Measurements from ENCODE around the gene KAT2B.
A peak's percentile ranks its signal among the peaks of the same experiment; 100 is the strongest.

KAT2B gene

GRCh38 chr3:20121088-20121487 lies 80.8 kb downstream of the KAT2B start:
- Histone ChIP-seq H3K27ac (ENCODE audit: low read length) (no peak overlapping the region), H3K9me3 (ENCODE audit: insufficient read depth, low read length) (no peaks in the 10 kb centered on the region), H2AFZ (ENCODE audit: low read depth, low read length) (no peak overlapping the region), H3K27me3 (ENCODE audit: low read depth, low read length) (no peaks in the 10 kb centered on the region), H3K4me3 (ENCODE audit: low read length) (no peak overlapping the region), H3K4me1 (ENCODE audit: low read length) (peaks cover 8% of the 10 kb centered on the region), H3K9ac (ENCODE audit: low read length) (no peak overlapping the region), H3K36me3 (replicated peaks; ENCODE audit: low read depth, low read length) (peaks cover 23% of the 10 kb centered on the region), H4K20me1 (ENCODE audit: insufficient read depth, low read length) (no peaks in the 10 kb centered on the region), H3K4me2 (ENCODE audit: low read length) (no peak overlapping the region), H3K79me2 (ENCODE audit: low read length) (no peaks in the 10 kb centered on the region)
- TF ChIP-seq EZH2phosphoT487 (IDR thresholded peaks at IDR 0.05; ENCODE audit: low read depth) (no peak), CTCF (IDR thresholded peaks at IDR 0.05; ENCODE audit: low read depth, low read length) (no peak)

- H3K4me2 ChIP-seq (ENCODE audit: low read length): no peak overlapping the region
- no peak overlapping the region for H2AFZ ChIP-seq (ENCODE audit: low read depth, low read length)
- TF ChIP-seq CTCF (IDR thresholded peaks at IDR 0.05; ENCODE audit: low read depth, low read length): no peak
- H4K20me1 ChIP-seq (ENCODE audit: insufficient read depth, low read length): no peaks in the 10 kb centered on the region
- no peaks in the 10 kb centered on the region for H3K9me3 ChIP-seq (ENCODE audit: insufficient read depth, low read length)
- H3K79me2 ChIP-seq (ENCODE audit: low read length): no peaks in the 10 kb centered on the region
- H3K27me3 ChIP-seq (ENCODE audit: low read depth, low read length): no peaks in the 10 kb centered on the region
- H3K36me3 ChIP-seq (replicated peaks; ENCODE audit: low read depth, low read length): peaks cover 26% of the 10 kb centered on the region
- peaks cover 29% of the 10 kb centered on the region for H3K4me1 ChIP-seq (ENCODE audit: low read length)
- H3K9ac ChIP-seq (ENCODE audit: low read length): no peak overlapping the region
- H3K4me3 ChIP-seq (ENCODE audit: low read length): no peak overlapping the region
- no peak overlapping the region for H3K27ac ChIP-seq (ENCODE audit: low read length)
Observed at GRCh38 chr3:20123131-20123652, 82.9 kb downstream of the KAT2B start.

- Histone ChIP-seq H3K27ac (ENCODE audit: low read length) (peak overlapping the region; percentile 83), H3K4me2 (ENCODE audit: low read length) (peak overlapping the region; percentile 67), H3K36me3 (replicated peaks; ENCODE audit: low read depth, low read length) (peaks cover 28% of the 10 kb centered on the region)
Observed at GRCh38 chr3:20125289-20125688, 85.0 kb downstream of the KAT2B start.

GRCh38 chr3:20125897-20126296 lies 85.7 kb downstream of the KAT2B start:
- Histone ChIP-seq H3K27me3 (ENCODE audit: low read depth, low read length) (no peaks in the 10 kb centered on the region), H3K4me1 (ENCODE audit: low read length) (peaks cover 33% of the 10 kb centered on the region), H4K20me1 (ENCODE audit: insufficient read depth, low read length) (no peaks in the 10 kb centered on the region), H3K27ac (ENCODE audit: low read length) (peak overlapping the region; percentile 87), H3K4me2 (ENCODE audit: low read length) (peak overlapping the region; percentile 70), H2AFZ (ENCODE audit: low read depth, low read length) (no peak overlapping the region), H3K36me3 (replicated peaks; ENCODE audit: low read depth, low read length) (peaks cover 28% of the 10 kb centered on the region), H3K4me3 (ENCODE audit: low read length) (peak overlapping the region; percentile 49), H3K9ac (ENCODE audit: low read length) (peak overlapping the region; percentile 59), H3K9me3 (ENCODE audit: insufficient read depth, low read length) (no peaks in the 10 kb centered on the region), H3K79me2 (ENCODE audit: low read length) (no peaks in the 10 kb centered on the region)
- TF ChIP-seq CTCF (IDR thresholded peaks at IDR 0.05; ENCODE audit: low read depth, low read length): no peak
- TF ChIP-seq EZH2phosphoT487 (IDR thresholded peaks at IDR 0.05; ENCODE audit: low read depth): peak; percentile 73

More at GRCh38 chr3:20125289-20125688, 85.0 kb downstream of the KAT2B start:
- H3K9me3 ChIP-seq (ENCODE audit: insufficient read depth, low read length): no peaks in the 10 kb centered on the region
- no peaks in the 10 kb centered on the region for H3K79me2 ChIP-seq (ENCODE audit: low read length)
- no peaks in the 10 kb centered on the region for H3K27me3 ChIP-seq (ENCODE audit: low read depth, low read length)
- H3K9ac ChIP-seq (ENCODE audit: low read length): peak overlapping the region; percentile 46
- H2AFZ ChIP-seq (ENCODE audit: low read depth, low read length): no peak overlapping the region
- TF ChIP-seq EZH2phosphoT487 (IDR thresholded peaks at IDR 0.05; ENCODE audit: low read depth): no peak
- no peak for TF ChIP-seq CTCF (IDR thresholded peaks at IDR 0.05; ENCODE audit: low read depth, low read length)
- peaks cover 33% of the 10 kb centered on the region for H3K4me1 ChIP-seq (ENCODE audit: low read length)
- H3K4me3 ChIP-seq (ENCODE audit: low read length): peak overlapping the region; percentile 44; the same call in 1 of the 2 replicates
- no peaks in the 10 kb centered on the region for H4K20me1 ChIP-seq (ENCODE audit: insufficient read depth, low read length)
